NCI-H187 treated with DMSO at 0.1 percent for 48 hours (cell line): Measurements from ENCODE around the gene LSP1.
"Not testable (repeated sequence)": the region's sequence is repeated elsewhere in the genome, so short reads cannot be mapped to it uniquely, and the experiment has no call there.

Experiments
- DNase-seq: peaks from one replicate; lab custom pipeline; 2025; lab: John Stamatoyannopoulos, UW

LSP1 gene

DNA sequence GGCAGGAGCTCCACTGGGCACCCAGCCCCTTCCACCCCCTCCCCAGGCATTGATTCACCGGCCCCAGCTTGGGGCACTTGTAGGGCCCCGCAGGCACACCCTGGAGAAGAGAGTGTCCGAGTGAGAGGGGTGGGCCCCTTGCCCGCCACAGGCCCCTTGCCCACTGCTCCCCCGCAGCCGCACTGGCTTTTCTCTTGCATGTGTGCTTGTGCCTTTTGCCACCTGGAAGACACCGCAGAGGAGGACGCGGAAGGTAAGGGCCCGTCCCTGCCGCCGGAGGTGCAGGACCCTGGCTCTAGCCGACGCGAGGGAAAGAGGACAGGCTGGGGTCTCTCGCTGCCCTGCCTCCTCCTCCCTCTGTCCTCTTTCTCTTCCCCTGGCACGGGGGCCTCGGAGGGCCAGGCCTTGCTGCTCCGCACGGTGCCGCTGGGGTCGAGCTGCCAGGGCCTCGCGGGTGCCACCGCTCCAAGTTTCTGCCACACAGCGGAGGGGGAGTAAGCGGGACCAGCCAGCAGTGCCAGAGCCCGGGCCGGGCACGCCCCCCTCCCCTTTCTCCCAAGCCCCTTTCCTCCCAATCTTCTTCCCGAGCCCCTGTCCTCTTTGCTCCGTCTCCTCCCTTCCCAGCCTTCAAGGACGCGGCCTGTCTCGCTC is 76.1 kb downstream of the LSP1 start:
- DNase-seq: no peak

DNA sequence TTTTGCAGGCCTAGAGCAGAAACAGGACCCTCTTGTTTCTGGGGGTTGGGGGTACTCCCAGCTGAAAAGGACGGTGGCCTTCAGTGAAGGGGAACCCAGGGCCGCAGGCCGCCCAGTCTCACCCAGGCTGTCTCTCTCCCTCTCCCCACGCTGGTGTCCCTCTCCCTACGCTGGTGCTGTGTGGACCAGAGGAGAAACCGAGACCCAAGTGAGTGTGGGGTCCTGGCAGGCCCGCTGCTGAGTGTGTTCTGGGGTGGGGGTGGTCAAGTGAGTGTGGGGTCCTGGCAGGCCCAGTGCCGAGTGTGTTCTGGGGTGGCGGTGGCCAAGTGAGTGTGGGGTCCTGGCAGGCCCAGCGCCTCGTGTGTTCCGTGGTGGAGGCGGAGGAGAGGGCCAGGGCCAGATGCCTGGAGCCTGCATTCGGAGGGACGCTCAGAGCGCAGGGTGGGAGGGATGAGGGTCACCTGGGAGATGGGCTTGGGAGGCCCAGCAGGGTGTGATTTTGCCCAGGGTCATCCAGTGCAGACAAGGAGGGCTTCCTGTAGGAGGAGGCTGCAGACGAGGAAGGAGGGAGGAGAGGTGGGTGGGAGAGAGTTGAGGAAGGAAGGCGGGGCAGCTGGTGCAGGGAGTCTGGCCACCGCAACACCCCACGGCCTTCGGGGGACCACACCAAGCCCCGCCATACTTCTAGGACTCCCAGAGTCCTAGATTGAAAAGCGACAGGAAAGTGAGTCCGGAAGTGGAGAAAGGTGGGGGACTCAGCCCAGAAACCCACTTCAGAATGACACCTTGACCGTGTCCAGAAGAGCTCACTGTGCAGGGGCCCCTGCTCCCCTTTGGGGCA is 77.0 kb downstream of the LSP1 start:
- no peak for DNase-seq

DNA sequence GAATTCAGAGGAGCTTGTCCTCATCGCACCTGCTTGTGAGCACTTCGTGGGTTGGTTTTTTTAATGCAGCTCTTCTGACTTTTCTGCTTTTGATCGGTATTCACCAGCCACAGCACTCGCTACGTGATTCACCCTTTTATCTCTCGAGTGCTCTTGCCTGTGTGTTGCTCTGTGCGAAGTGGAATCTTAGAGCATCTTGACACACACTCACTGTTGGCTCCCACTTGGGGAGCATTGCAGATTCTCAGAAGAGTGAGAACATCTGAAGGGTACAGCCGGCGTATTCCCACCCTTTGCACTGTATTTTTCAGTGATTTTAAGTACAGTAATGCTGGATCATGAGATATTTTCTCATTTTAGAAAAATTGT is 77.6 kb downstream of the LSP1 start:
- no peak for DNase-seq

DNA sequence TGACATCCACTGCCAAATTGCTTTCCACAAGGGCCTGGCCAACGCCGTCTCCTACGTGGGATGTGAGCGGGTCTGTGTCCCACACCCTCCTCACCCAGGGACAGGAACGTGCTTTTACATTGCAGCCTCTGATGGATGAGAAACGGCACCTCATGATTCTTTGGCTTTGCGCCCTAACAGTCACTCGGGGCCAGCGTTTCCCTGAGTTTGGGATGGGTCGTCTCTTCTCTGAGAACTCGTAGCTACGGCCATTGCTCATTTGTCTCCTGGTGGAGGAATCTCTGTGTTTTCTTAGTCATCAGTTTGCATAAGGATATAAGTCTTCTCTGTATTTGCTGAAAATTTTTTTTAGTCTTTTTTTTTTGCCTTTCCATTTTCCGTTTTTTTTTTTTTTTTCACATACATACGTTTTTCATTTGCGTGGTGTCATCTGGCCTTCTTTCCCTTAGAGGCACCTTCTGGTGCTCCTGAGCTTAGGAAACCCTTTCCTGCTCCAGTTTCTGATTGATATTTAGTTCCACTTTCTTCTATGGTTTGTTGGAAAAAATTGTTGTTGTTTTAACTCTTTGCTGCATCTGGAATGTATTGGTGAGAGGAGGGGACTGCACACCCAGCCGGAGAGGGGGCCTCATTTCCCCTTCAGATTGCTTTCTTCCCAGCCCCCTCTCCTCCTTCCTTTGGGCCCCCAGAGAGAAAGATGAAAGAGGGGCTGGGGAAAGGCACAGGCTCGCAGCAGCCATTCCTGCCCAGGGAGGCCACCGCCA is 78.6 kb downstream of the LSP1 start:
- no peak for DNase-seq

DNA sequence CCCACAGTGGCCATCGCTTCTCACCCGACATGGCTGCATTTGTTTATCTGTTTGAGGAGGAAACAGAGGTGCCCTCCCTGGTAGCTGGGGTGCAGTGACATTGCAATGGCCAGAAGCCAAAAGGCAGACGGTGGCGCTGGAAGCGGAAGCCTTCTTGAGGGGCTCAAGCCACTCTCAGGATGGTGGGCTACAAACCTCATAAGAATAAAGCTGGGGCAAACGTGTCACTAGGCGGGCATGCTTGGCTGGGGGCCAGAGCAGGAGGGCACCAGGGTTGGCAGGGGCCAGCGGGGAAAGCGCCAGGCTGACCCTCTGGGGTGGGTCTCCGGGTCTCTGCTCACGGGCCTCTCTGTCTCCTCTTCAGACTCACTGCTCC is 79.2 kb downstream of the LSP1 start:
- DNase-seq: no peak

DNA sequence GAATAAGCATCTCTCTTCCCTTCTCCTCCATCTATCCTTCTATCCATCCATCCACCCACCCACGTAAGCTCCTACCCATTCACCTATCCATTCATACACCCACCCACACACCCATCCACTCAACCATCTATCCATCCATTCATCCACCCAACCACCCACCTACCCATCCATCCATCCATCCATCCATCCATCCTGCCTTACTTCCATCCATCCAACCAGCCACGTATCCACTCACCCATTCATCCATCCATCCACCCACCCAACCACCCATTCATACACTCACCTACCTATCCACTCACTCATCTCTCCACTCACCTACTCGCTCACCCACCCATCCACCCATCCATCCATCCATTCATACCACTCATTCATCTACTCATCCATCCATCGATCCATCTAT is 79.8 kb downstream of the LSP1 start:
- DNase-seq: no peak

DNA sequence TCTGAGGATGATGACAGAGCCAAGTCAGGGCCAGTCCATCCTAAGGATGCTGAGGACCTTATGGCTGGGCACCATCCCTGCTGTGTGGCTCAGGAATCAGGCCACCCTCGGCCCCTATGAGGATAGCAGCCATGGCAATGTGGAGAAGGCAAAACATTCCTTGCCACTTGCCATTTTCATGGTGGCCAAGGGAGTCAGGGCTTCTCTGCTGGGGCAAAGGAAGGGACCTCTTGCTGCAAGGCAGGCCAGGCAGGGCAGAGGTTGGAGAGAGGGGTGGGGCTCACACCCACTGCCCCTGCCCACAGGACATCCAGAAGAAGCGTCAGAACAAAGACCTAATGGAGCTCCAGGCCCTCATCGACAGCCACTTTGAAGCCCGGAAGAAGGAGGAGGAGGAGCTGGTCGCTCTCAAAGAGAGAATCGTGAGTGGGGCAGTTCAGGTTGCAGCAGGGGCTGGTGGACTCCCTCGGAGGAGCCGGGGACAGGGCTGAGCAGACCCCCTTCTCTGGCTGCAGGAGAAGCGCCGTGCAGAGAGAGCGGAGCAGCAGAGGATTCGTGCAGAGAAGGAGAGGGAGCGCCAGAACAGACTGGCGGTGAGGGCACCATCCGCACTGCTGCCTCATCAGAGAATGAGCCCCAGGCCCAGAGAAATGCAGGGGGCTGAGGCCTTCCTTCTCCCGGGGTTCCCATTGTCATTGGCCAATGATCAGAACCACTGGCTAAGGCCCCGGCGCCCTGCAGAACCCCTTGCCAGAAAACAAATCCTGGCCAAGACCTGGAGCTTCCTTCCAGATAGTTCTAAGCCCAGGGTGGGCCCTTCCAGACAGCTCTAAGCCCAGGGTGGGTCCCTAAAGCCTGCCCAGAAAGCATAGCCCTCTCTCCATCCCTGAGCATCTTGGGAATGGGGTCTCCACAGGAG is 80.8 kb downstream of the LSP1 start:
- DNase-seq: no peak

DNA sequence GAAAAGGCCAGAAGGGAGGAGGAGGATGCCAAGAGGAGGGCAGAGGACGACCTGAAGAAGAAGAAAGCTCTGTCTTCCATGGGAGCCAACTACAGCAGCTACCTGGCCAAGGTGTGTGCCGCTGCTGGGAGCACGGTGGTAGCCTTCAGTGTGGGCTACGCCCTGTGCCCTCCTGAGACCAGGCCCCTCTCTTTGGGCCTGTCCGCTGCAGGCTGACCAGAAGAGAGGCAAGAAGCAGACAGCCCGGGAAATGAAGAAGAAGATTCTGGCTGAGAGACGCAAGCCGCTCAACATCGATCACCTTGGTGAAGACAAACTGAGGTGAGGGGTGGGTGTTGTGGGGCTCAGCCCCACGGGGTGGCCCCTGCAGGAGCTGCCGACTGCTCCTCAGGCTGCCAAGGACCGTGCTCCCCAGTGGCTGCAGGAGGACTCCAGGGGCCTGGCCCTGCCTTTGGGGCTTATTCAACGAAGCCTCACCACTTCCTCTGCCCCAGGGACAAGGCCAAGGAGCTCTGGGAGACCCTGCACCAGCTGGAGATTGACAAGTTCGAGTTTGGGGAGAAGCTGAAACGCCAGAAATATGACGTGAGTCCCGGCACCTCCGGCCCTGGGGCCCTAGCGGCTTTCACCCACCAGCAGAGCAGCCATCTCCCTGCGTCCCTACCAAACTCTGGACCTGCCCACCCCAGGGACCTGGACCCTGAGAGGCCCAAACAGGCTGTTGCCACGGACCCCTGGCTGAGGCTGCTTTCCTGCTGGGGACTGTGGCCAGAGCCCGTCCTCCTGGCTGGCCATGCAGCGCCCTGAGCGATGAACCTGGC is 81.7 kb downstream of the LSP1 start:
- no peak for DNase-seq

DNA sequence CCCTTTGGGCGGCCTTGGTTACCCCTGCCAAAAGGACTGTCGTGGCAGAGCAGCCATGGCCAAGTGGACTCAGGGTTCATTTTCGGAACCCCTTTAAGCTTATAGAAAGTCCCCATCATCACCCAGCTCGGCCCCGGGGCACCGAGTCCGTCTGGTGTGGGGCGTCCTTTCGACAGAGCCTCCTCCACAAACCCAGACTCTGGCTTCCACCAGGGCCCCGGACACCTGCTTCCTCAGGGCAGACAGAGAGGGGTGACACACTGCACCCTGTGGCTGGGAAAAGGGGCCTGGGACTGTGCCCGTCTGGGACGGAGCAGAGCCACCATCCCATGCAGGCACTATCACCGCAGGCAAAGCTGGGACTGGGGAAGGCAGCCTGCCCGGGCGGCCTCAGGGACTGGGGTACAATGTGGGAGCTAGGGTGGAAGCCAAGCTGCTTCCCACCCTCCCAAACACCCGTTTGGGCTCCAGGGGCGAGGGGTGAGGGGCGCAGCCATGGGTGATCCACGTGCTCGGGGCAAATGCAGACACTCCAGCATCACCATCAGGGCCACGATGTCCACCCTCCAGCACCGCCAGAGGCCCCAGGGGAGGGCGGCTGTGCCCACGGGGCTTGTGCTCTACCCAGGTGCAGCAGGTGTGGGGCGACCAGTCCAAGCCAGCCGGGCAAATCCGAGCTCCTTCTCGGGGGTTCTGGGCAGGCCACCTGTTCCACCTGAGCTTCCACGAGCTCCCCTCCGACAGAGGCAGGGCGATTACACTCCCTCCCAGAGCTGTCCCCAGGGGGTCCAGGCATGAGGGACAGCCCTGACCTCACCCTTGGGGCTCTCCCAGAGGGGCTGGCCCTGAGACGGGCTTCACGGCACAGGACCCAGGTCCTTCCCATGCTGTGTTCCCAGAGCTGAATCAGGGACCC is 82.5 kb downstream of the LSP1 start:
- no peak for DNase-seq

DNA sequence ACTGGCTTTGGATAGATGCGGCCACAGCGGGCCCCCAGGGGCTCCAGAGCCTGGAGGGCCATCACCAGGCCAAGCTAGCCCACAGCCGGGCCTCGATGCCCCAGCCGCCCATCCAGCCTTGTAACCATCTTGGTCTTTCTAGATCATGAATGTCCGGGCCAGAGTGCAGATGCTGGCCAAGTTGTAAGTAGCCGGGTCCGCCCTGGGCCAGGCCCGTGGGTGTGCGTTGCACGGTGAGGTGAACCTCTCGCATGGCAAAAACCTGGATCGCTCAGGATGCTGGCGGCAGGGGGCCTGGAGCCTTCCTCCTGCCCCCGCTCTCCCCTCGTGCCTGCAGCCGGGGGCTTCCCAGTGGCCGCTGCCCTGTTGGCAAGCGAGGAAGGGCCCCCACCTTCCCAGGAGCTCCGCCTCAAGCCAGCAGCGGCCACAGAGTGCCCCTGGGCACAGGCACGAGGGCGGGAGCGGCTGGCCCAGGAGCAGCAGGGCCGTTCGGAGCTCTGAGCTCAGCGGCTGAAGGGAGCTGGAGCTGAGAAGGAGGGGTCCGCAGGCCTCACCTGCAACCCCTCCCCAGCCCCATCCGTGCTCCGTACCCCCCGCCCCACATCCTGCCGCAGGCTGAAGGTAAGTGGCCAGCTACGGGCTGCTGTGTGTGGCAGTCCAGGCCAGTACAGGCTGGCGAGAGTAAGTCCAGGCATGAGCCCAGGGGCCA is 83.3 kb downstream of the LSP1 start:
- no peak for DNase-seq

DNA sequence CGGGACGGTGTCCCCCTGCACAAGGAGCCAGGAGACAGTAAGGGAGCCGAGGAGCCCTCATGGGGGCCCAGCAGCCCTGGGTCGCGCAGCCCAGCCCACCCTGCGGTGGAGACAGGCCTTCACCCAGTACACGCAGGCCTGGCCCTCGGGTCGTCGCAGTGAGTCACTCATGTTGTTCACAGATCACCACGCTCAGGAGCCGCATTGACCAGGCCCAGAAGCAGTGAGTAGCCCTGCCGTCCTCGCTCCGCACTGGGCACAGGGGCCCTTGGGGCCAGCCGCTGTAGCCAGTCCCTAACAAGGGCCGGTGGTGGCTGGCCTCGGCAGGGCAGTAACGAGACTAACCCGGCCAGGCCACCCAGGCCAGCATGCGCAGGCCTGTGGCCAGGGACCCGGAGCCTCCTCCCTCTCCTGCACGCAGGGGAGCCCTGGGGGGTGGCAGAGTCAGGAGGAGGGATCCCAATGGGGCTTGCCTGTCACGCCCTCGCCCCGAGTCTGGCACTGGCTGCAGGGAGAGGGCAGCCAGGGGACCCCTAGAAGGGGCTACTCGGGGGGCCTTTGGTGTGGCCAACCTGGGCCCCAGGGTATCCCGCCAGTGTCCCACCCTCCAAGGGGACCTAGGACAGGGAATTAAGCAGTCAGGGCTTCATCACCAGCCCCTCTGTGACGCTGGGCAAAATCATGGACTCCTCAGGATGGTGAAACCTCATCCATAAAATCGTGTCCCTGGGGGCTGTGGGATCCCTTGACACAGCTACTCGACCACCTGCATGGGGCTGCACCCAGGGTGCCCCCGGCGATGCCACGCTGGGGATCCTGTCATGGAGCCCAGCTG is 84.1 kb downstream of the LSP1 start:
- no peak for DNase-seq

DNA sequence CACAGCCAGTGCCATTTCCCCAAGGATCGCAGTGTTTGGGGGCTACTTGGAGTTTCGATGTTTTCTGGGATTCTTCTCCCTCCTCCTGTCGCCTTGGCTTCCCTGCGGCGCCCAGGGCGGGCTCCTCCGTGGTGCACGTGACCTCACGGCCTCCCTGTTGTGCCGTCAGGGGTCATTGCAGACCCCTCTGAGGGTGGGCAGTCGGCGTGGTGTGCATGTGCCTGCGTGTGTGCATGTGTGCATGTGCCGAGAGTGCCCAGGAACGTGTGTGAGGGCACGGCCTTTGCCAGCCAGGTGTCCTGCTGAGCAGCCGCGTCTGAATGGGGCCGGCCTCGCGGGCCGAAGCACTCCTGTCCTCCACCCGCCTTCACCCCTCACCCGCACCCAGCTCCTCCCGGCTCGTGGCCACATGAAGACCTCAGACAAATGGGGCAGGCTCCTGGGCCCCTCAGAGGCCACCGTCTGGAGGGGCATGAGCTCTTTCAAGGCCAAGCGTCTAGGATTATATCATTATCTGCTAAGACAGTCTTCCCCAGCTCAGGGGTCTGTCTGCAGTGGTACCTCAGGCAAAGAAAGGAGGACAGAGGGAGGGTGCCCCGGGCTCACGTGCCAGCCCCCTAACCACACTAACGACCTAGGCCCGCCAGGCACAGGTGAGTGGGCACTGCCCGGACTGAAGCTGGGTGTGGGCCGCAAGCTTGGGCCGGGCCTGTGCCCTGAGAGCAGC is 84.9 kb downstream of the LSP1 start:
- DNase-seq: no peak

DNA sequence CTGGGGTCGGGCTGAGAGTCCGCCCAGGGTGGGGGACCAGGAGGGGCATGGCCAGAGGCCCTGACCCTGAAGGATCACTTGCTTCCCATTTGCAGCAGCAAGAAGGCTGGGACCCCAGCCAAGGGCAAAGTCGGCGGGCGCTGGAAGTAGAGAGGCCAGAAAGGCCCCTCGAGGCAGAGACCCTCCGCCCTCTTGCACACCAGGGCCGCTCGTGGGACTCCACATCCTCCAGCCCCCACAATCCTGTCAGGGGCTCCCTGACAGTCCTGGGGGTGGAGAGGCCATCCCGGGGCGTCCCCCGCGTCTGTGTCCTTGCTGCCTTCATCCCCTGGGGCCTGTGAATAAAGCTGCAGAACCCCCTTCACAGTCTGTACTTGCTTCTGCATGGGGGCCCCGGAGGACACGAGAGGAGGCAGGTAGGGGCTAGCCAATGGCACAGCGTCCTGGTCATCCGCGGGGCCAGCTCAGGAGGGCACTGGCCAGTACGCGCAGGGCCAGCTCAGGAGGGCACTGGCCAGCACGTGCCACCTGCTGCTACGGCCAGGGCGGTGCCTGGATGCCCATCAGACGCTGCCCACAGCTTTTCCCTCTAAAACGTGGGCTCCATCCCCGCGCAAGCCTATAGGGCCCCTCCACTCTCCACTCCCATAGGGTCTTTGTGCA is 85.6 kb downstream of the LSP1 start:
- DNase-seq: no peak

DNA sequence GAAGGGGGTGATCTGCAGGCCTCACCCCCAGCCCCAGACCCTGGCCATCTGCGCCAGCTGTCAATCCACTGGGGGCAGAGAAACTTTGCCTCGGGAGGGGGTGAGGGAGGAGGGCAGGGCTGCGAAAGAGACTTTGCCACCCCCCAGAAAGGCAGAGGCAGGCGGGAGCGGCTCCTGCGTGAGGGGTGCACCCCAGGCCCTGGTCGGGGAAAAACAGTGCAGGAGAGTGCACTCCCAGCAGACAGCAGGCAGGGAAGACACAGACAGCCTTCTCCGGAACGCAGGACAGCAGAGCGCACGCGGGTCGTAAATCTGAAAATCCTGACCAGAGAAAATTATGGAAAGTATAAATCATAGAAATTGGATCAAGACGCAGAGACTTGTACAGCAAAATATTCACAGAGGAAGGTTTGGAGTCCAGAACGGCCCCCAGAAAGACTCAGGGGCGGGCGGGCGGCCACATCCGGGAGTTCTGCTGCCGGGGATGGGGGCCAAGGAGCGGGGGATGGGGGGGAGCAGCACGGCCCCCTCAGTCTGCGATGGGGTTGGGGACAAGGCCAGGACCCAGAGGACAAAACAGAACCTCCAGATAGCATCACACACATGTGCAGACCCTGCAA is 86.2 kb downstream of the LSP1 start:
- no peak for DNase-seq

DNA sequence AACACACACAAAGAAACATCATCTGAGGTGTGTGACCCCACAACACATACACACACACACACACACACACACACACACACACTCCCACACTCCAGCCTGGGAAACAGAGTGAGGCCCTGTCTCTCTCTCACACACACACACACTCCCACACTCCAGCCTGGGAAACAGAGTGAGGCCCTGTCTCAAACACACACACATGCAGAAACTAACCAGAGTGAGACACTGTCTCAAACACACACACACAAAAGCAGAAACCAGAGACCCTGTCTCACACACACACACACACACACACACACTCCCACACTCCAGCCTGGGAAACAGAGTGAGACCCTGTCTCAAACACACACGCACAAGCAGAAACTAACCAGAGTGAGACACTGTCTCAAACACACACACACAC is 86.9 kb downstream of the LSP1 start:
- DNase-seq: not testable (repeated sequence)
